Upper lobe of left lung (tissue), 6 donors: ENCODE data around the gene SGPL1. TPM values are rescaled to one million over a fixed set of nuclear protein-coding genes. Genes with fewer than 3 reads are reported as not detected.

ENCODE experiments used
- ATAC-seq, 2 donors: fragments of 200-7000 bp; cut with Tn5 transposase; one replicate each; pipeline ENCODE4 v1.9.1; 2022; ENCODE audit warnings: mild to moderate bottlenecking in 2 of 2, moderate library complexity in 2 of 2; ENCODE audit not compliant: low FRiP score in 2 of 2
- DNase-seq, 2 donors: peaks; one replicate each; pipeline ENCODE4 v3.0.0-alpha.2; 2019 to 2020
- H3K27ac ChIP-seq, 4 donors: fragments of 200-600 bp; sonication (generic); one replicate each; pipeline ENCODE4 v1.5.1; 2016 to 2019
- H3K27me3 ChIP-seq, 4 donors: fragments of 200-600 bp; sonication (generic); one replicate each; pipeline ENCODE4 v1.5.1; 2017 to 2019
- H3K36me3 ChIP-seq, 4 donors: fragments of 200-600 bp; sonication (generic); one replicate each; pipeline ENCODE4 v1.5.1; 2016 to 2019
- H3K4me1 ChIP-seq, 4 donors: fragments of 200-600 bp; sonication (generic); one replicate each; pipeline ENCODE4 v1.5.1; 2018 to 2019
- H3K4me3 ChIP-seq, 4 donors: fragments of 200-600 bp; sonication (generic); one replicate each; pipeline ENCODE4 v1.5.1; 2017 to 2019; ENCODE audit warnings: mild to moderate bottlenecking in 2 of 4, moderate library complexity in 1 of 4
- H3K9me3 ChIP-seq, 4 donors: fragments of 200-600 bp; sonication (generic); one replicate each; pipeline ENCODE4 v1.5.1; 2018 to 2019
- EP300 ChIP-seq, 4 donors: sonication (generic); formaldehyde crosslinking; IDR thresholded peaks; one replicate each; pipeline ENCODE4 v1.5.1; 2017; ENCODE audit warnings: antibody characterized with exemption in 4 of 4, control low read depth in 2 of 4
- POLR2A ChIP-seq, 4 donors: fragments of 450-650 bp; IDR thresholded peaks; one replicate each; pipeline ENCODE4 v1.5.1; 2016 to 2017; ENCODE audit warnings: antibody characterized with exemption in 4 of 4, mild to moderate bottlenecking in 2 of 4
- POLR2AphosphoS5 ChIP-seq, 2 donors: sonication (generic); formaldehyde crosslinking; IDR thresholded peaks; one replicate each; pipeline ENCODE4 v1.5.1; 2017; ENCODE audit warnings: antibody characterized with exemption in 2 of 2
- WGBS, 2 donors: methylation state at CpG; one replicate each; pipeline ENCODE4 v1.1.5; 2017 to 2018; 5-methylcytosine and 5-hydroxymethylcytosine counted together
- total RNA-seq, 6 donors: library from RNA; depleted of rRNA in 4 of 6; stranded (reverse); fragments of >200 nt in 4 of 6; gene quantifications; one replicate each; pipeline versions ENCODE4 v1.1.0 to v1.2.1, GENCODE V29; 2016 to 2021
- TF ChIP-seq, protein P1 (sequence below), 6 experiments: fragments of 450-650 bp in 4 of 6; fragments of 200-600 bp in 2 of 6; sonication (generic) in 2 of 6; IDR thresholded peaks; one replicate each; pipeline ENCODE4 v1.5.1; 2016 to 2019; ENCODE audit warnings: antibody characterized with exemption in 6 of 6
- donor health status: DM: no; HTN: no; CAD: no; lungs with moderate emphysema.
- donor health status: DM: no; HTN: yes; CAD: no; lungs with severe emphysema.

Gene SGPL1
- total RNA-seq, 6 donors from 2014 or later = 18.4 to 43.8 (median 30.4) TPM

DNA sequence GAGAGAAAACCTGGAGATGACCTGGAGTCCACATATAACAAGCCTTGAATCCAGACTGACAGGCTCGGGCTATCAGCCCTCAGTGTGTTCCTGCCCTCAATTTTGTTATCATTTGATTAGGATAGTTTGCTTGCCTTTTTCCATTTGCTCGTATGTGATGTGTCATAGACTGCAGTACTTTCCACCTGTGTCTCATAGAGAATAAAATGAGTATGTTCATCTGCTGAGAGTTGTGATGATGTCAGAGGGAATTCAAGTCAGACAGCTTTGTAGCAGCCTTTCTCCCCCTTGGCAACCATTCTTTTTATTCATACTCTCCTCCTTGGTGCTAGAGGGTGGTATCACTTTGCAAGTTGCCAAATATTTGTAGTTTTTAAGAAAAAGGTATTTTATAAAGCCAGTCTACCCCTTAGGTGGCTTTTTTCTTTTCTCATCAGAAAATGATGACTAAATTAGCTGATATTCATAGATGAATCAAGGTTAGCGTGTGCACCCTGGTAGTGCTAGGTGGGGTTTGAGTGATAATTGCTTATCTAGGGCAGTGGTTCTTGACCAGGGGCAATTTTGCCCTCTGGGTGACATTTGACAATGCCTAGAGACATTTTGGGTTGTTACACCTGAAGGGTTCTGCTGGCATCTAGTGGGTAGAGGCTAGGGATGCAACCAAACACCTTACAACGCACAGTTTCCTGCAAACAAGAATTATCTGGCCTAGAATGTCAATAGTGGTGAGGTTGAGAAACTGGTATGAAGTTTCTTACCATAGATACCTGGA, 5.4 kb downstream of the SGPL1 start:
- no peak for ATAC-seq
- H3K36me3 ChIP-seq = peaks cover 0 to 40% (median 0%) of the 10 kb centered on the region in 4 donors
- peaks cover 8 to 15% (median 11%) of the 10 kb centered on the region in 4 donors for H3K4me1 ChIP-seq
- H3K4me3 ChIP-seq = no peak overlapping the region
- 82 to 91% methylated on average over 4 of the region's 4 CpGs for WGBS, 2 donors
- no peak for DNase-seq
- no peaks in the 10 kb centered on the region for H3K9me3 ChIP-seq
- H3K27ac ChIP-seq = no peak overlapping the region
- TF ChIP-seq, protein P1, sequence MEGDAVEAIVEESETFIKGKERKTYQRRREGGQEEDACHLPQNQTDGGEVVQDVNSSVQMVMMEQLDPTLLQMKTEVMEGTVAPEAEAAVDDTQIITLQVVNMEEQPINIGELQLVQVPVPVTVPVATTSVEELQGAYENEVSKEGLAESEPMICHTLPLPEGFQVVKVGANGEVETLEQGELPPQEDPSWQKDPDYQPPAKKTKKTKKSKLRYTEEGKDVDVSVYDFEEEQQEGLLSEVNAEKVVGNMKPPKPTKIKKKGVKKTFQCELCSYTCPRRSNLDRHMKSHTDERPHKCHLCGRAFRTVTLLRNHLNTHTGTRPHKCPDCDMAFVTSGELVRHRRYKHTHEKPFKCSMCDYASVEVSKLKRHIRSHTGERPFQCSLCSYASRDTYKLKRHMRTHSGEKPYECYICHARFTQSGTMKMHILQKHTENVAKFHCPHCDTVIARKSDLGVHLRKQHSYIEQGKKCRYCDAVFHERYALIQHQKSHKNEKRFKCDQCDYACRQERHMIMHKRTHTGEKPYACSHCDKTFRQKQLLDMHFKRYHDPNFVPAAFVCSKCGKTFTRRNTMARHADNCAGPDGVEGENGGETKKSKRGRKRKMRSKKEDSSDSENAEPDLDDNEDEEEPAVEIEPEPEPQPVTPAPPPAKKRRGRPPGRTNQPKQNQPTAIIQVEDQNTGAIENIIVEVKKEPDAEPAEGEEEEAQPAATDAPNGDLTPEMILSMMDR (IDR thresholded peaks at IDR 0.05) = no peak
- TF ChIP-seq POLR2AphosphoS5 (IDR thresholded peaks at IDR 0.05) (no peak), POLR2A (IDR thresholded peaks at IDR 0.05) (no peak), EP300 (IDR thresholded peaks at IDR 0.05) (no peak)
- H3K27me3 ChIP-seq = no peaks in the 10 kb centered on the region

DNA sequence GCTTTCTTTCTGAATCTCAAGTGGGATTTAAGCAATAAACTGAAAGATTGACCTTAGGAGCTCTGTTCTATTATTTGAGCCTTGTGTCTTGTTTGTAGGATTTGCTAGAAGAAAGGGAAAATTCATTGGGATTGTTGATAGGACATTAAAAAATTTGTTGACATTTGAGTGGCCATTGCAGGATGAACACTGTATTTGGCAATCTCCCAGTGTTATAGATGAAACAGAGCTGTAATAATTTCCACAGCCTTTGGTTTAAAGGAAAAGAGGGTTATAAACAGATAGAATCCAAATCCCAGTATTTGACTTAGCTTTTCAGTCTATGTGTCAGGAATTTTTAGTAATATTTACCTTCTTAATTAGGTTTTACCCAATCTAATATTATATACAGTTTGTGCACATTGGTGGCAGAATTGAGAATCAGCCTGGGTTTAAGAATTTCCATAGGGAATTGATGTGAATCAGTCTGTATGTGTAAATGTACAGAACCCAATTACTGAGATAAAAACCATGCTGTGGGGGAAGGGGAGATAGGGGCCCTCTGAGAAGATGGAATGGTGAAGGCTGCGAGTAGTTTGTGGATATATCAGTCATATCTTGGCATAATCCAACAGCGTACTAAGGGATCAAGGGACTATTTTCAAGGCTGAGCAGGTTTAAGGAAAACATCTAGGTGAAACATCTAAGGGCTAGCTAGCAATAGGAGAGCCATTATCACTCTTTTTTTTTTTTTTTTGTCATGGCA, 6.5 kb downstream of the SGPL1 start:
- H3K27ac ChIP-seq = no peak overlapping the region
- ATAC-seq = no peak
- no peak overlapping the region for H3K4me3 ChIP-seq
- TF ChIP-seq POLR2AphosphoS5 (IDR thresholded peaks at IDR 0.05) (no peak), POLR2A (IDR thresholded peaks at IDR 0.05) (no peak)
- WGBS, 2 donors = 79 to 94% methylated on average over 2 of the region's 2 CpGs
- H3K4me1 ChIP-seq = peaks cover 6 to 11% (median 9%) of the 10 kb centered on the region in 4 donors
- no peak for DNase-seq
- H3K9me3 ChIP-seq = no peaks in the 10 kb centered on the region
- H3K36me3 ChIP-seq = peaks cover 0 to 41% (median 0%) of the 10 kb centered on the region in 4 donors
- no peaks in the 10 kb centered on the region for H3K27me3 ChIP-seq

- TF ChIP-seq, protein P1 (IDR thresholded peaks at IDR 0.05) = no peak
- TF ChIP-seq POLR2AphosphoS5 (IDR thresholded peaks at IDR 0.05) (no peak), POLR2A (IDR thresholded peaks at IDR 0.05) (no peak), EP300 (IDR thresholded peaks at IDR 0.05) (no peak)
- WGBS, 2 donors = 64 to 79% methylated on average over 2 of the region's 2 CpGs
- H3K9me3 ChIP-seq = no peaks in the 10 kb centered on the region
- ATAC-seq (no peak), DNase-seq (no peak)
- peaks cover 0 to 15% (median 10%) of the 10 kb centered on the region in 4 donors for H3K4me1 ChIP-seq
- H3K4me3 ChIP-seq = no peak overlapping the region
- no peak overlapping the region for H3K27ac ChIP-seq
- peaks cover 0 to 11% (median 0%) of the 10 kb centered on the region in 4 donors for H3K36me3 ChIP-seq
- no peaks in the 10 kb centered on the region for H3K27me3 ChIP-seq
Measured at GRCh38 chr10:70827086-70827757, 11.5 kb downstream of the SGPL1 start.

DNA sequence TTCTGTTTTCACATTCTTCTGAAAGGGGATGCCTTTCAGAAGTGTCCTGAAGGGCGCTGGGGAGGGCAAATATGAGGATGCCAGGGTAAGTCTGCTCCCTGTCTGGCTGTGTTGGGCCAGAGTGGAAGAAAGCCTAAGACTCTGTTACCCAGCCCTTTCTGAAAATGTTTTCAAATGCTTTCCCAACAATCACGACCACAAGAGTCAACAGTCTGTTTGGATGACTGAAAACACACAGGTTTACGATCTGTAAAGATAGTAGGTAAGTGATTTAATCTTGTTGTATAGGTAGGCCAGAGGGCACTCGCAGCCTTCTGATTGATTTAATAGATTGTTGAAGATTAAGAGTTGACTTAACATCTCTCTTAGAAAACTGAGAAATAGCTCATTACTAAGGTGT, 13.2 kb downstream of the SGPL1 start:
- TF ChIP-seq EP300 (IDR thresholded peaks at IDR 0.05) (no peak), POLR2A (IDR thresholded peaks at IDR 0.05) (no peak), POLR2AphosphoS5 (IDR thresholded peaks at IDR 0.05) (no peak)
- TF ChIP-seq, protein P1 (IDR thresholded peaks at IDR 0.05) = no peak

GRCh38 chr10:70829543-70829942, 13.8 kb downstream of the SGPL1 start:
- 89 to 92% methylated on average over 5 of the region's 5 CpGs for WGBS, 2 donors
- Histone ChIP-seq H3K36me3 (peaks cover 0 to 9% (median 0%) of the 10 kb centered on the region in 4 donors), H3K9me3 (no peaks in the 10 kb centered on the region), H3K27ac (no peak overlapping the region), H3K27me3 (no peaks in the 10 kb centered on the region), H3K4me1 (peaks cover 12 to 30% (median 21%) of the 10 kb centered on the region in 4 donors), H3K4me3 (no peak overlapping the region)
- TF ChIP-seq, protein P1 (IDR thresholded peaks at IDR 0.05) = no peak
- TF ChIP-seq EP300 (IDR thresholded peaks at IDR 0.05) (no peak), POLR2AphosphoS5 (IDR thresholded peaks at IDR 0.05) (no peak), POLR2A (IDR thresholded peaks at IDR 0.05) (no peak)
- ATAC-seq (no peak), DNase-seq (no peak)

More for the DNA sequence above, 13.2 kb downstream of the SGPL1 start:
- Histone ChIP-seq H3K27me3 (no peaks in the 10 kb centered on the region), H3K4me3 (no peak overlapping the region), H3K4me1 (peaks cover 7 to 27% (median 20%) of the 10 kb centered on the region in 4 donors), H3K36me3 (peaks cover 0 to 9% (median 0%) of the 10 kb centered on the region in 4 donors), H3K9me3 (no peaks in the 10 kb centered on the region), H3K27ac (no peak overlapping the region)
- DNase-seq (no peak), ATAC-seq (no peak)
- 83 to 85% methylated on average over 4 of the region's 4 CpGs for WGBS, 2 donors
